Osteoblast (primary cell): ENCODE measurements around the gene SLC25A33. TPM values are rescaled to one million over a fixed set of nuclear protein-coding genes. Genes with fewer than 3 reads are reported as not detected.

Source experiments
- DNase-seq: peaks from one replicate; pipeline ENCODE4 v3.0.0; 2011; ENCODE audit warnings: low spot score, mixed read lengths; ENCODE audit not compliant: insufficient read length; ENCODE audit errors: missing footprints
- H2AFZ ChIP-seq: 2 replicates; pipeline ENCODE4 v1.6.0; 2011; ENCODE audit warnings: mild to moderate bottlenecking, low read length
- H3K27ac ChIP-seq: 2 replicates; pipeline ENCODE4 v1.5.1; 2011; ENCODE audit warnings: mild to moderate bottlenecking, low read depth, low read length, moderate library complexity
- H3K27me3 ChIP-seq: 2 replicates; pipeline ENCODE4 v1.6.0; 2012; ENCODE audit warnings: mild to moderate bottlenecking, control low read depth, inconsistent platforms, low read length, moderate library complexity; ENCODE audit not compliant: insufficient read depth
- H3K36me3 ChIP-seq: 2 replicates; pipeline ENCODE4 v1.5.1; 2011; ENCODE audit warnings: mild to moderate bottlenecking, low read length, control low read depth, moderate library complexity; ENCODE audit not compliant: insufficient read depth
- H3K4me1 ChIP-seq: 2 replicates; pipeline ENCODE4 v1.5.1; 2011; ENCODE audit warnings: mild to moderate bottlenecking, low read length, control low read depth, moderate library complexity; ENCODE audit not compliant: insufficient read depth
- H3K4me2 ChIP-seq: 2 replicates; pipeline ENCODE4 v1.6.0; 2011; ENCODE audit warnings: mild to moderate bottlenecking, low read length; ENCODE audit not compliant: insufficient read depth
- H3K4me3 ChIP-seq: fragments of 200-600 bp; sonication (generic); 3 replicates; pipeline ENCODE4 v1.5.1; 2012; ENCODE audit warnings: mild to moderate bottlenecking, low read length, inconsistent platforms; ENCODE audit not compliant: insufficient read depth
- H3K79me2 ChIP-seq: 2 replicates; pipeline ENCODE4 v1.6.0; 2012; ENCODE audit warnings: mild to moderate bottlenecking, low read length, control low read depth, inconsistent platforms; ENCODE audit not compliant: insufficient read depth
- H3K9me3 ChIP-seq: 2 replicates; pipeline ENCODE4 v1.5.1; 2011; ENCODE audit warnings: low read depth, low read length, control low read depth
- H4K20me1 ChIP-seq: 2 replicates; pipeline ENCODE4 v1.6.0; 2012; ENCODE audit warnings: mild to moderate bottlenecking, low read length, control low read depth; ENCODE audit not compliant: insufficient read depth
- CTCF ChIP-seq: IDR thresholded peaks from 2 replicates; pipeline ENCODE4 v1.5.1; 2011; ENCODE audit warnings: mild to moderate bottlenecking, low read depth, low read length, moderate library complexity; ENCODE audit errors: extremely low read depth
- total RNA-seq: library from RNA; depleted of rRNA; stranded (reverse); fragments of >200 nt; gene quantifications from 2 replicates; pipeline ENCODE4 v1.2.3, GENCODE V29; 2012

Gene SLC25A33
- total RNA-seq, 1 donor: 7.2 TPM

GRCh38 chr1:9576903-9577302 is 37.6 kb downstream of the SLC25A33 start:
- Histone ChIP-seq H3K36me3 (peaks cover 8% of the 10 kb centered on the region), H2AFZ (no peak overlapping the region), H3K27me3 (no peaks in the 10 kb centered on the region), H3K4me3 (no peak overlapping the region), H4K20me1 (no peaks in the 10 kb centered on the region), H3K4me2 (no peak overlapping the region), H3K27ac (no peak overlapping the region), H3K4me1 (no peaks in the 10 kb centered on the region), H3K9me3 (no peaks in the 10 kb centered on the region), H3K79me2 (no peaks in the 10 kb centered on the region)
- no peak for TF ChIP-seq CTCF
- DNase-seq: no peak

- no peaks in the 10 kb centered on the region for H3K9me3 ChIP-seq
- H3K27ac ChIP-seq: no peak overlapping the region
- no peak for TF ChIP-seq CTCF
- H3K79me2 ChIP-seq: no peaks in the 10 kb centered on the region
- H3K4me1 ChIP-seq: no peaks in the 10 kb centered on the region
- DNase-seq: peak; percentile 53
- H3K4me3 ChIP-seq: no peak overlapping the region
- H3K27me3 ChIP-seq: no peaks in the 10 kb centered on the region
- H3K4me2 ChIP-seq: no peak overlapping the region
- H2AFZ ChIP-seq: no peak overlapping the region
- H3K36me3 ChIP-seq: peaks cover 8% of the 10 kb centered on the region
- no peaks in the 10 kb centered on the region for H4K20me1 ChIP-seq
Measured at GRCh38 chr1:9577423-9577822, 38.2 kb downstream of the SLC25A33 start.

- Histone ChIP-seq H3K36me3 (peaks cover 8% of the 10 kb centered on the region), H3K27me3 (no peaks in the 10 kb centered on the region)
- no peak for DNase-seq
Measured at GRCh38 chr1:9580942-9581341, 41.7 kb downstream of the SLC25A33 start.

GRCh38 chr1:9586147-9586766 is 47.0 kb downstream of the SLC25A33 start:
- Histone ChIP-seq H3K9me3 (no peaks in the 10 kb centered on the region), H4K20me1 (peaks cover 15% of the 10 kb centered on the region), H3K4me3 (no peak overlapping the region), H3K4me1 (peaks cover 12% of the 10 kb centered on the region), H3K36me3 (no peaks in the 10 kb centered on the region), H3K27ac (no peak overlapping the region), H3K79me2 (peaks cover 22% of the 10 kb centered on the region), H2AFZ (no peak overlapping the region), H3K27me3 (no peaks in the 10 kb centered on the region), H3K4me2 (no peak overlapping the region)
- no peak for TF ChIP-seq CTCF
- peak; percentile 54 for DNase-seq

More at GRCh38 chr1:9580942-9581341, 41.7 kb downstream of the SLC25A33 start:
- Histone ChIP-seq H3K79me2 (no peaks in the 10 kb centered on the region), H3K27ac (no peak overlapping the region), H3K4me3 (no peak overlapping the region), H3K4me1 (no peaks in the 10 kb centered on the region), H3K9me3 (no peaks in the 10 kb centered on the region), H2AFZ (no peak overlapping the region), H4K20me1 (no peaks in the 10 kb centered on the region), H3K4me2 (no peak overlapping the region)
- no peak for TF ChIP-seq CTCF
